Chondrocyte (in vitro differentiated cells): ENCODE measurements around the gene SNN. TPM values are rescaled to one million over a fixed set of nuclear protein-coding genes. Genes with fewer than 3 reads are reported as not detected.

Source experiments
- DNase-seq: peaks from one replicate; pipeline ENCODE4 v3.0.0; 2021; ENCODE audit warnings: mixed read lengths, low spot score
- H3K27ac Mint-ChIP-seq: one replicate; pipeline ENCODE4 v1.8.0; 2021; ENCODE audit warnings: mild to moderate bottlenecking, moderate library complexity, mixed read lengths; ENCODE audit not compliant: unreplicated experiment
- H3K27me3 Mint-ChIP-seq: 2 replicates; pipeline ENCODE4 v1.8.0; 2021; ENCODE audit warnings: low read depth, mixed read lengths
- H3K36me3 Mint-ChIP-seq: 2 replicates; pipeline ENCODE4 v1.8.0; 2021; ENCODE audit warnings: low read depth, mixed read lengths
- H3K4me1 Mint-ChIP-seq: 2 replicates; pipeline ENCODE4 v1.8.0; 2021; ENCODE audit warnings: low read depth, mild to moderate bottlenecking, mixed read lengths
- H3K4me3 Mint-ChIP-seq: one replicate; pipeline ENCODE4 v1.8.0; 2021; ENCODE audit warnings: mild to moderate bottlenecking, moderate library complexity, mixed read lengths; ENCODE audit not compliant: unreplicated experiment
- H3K9me3 Mint-ChIP-seq: 2 replicates; pipeline ENCODE4 v1.8.0; 2021; ENCODE audit warnings: low read depth, mixed read lengths
- CTCF ChIP-seq: fragments of 200-600 bp; sonication (generic); IDR thresholded peaks from 2 replicates; pipeline ENCODE4 v1.5.0; 2021; ENCODE audit warnings: antibody characterized with exemption, mild to moderate bottlenecking, moderate library complexity
- total RNA-seq: library from RNA; stranded (reverse); gene quantifications from 3 replicates; pipeline ENCODE4 v1.2.1, GENCODE V29; 2021

SNN gene
- total RNA-seq, 1 donor from 2014 or later, result 15.3 TPM

- no peaks in the 10 kb centered on the region for H3K27me3 Mint-ChIP-seq
- H3K4me1 Mint-ChIP-seq, result peaks cover 37% of the 10 kb centered on the region
- no peak for DNase-seq
- H3K36me3 Mint-ChIP-seq, result peaks cover 37% of the 10 kb centered on the region
- no peak for TF ChIP-seq CTCF
- H3K27ac Mint-ChIP-seq, result no peak overlapping the region
- no peak overlapping the region for H3K4me3 Mint-ChIP-seq
- H3K9me3 Mint-ChIP-seq, result no peaks in the 10 kb centered on the region
Measured at GRCh38 chr16:11688520-11688886, 20.2 kb downstream of the SNN start.

GRCh38 chr16:11689031-11689840, 21.0 kb downstream of the SNN start:
- DNase-seq, result no peak
- Mint-ChIP-seq H3K4me3 (no peak overlapping the region), H3K4me1 (peaks cover 32% of the 10 kb centered on the region), H3K27ac (no peak overlapping the region), H3K36me3 (peaks cover 34% of the 10 kb centered on the region), H3K9me3 (no peaks in the 10 kb centered on the region), H3K27me3 (no peaks in the 10 kb centered on the region)
- TF ChIP-seq CTCF, result no peak

GRCh38 chr16:11691235-11691634, 23.0 kb downstream of the SNN start:
- no peak for TF ChIP-seq CTCF
- Mint-ChIP-seq H3K27ac (no peak overlapping the region), H3K27me3 (no peaks in the 10 kb centered on the region), H3K4me3 (no peak overlapping the region), H3K4me1 (peaks cover 26% of the 10 kb centered on the region), H3K36me3 (peaks cover 38% of the 10 kb centered on the region), H3K9me3 (no peaks in the 10 kb centered on the region)
- no peak for DNase-seq

- Mint-ChIP-seq H3K4me1 (peaks cover 21% of the 10 kb centered on the region), H3K36me3 (peaks cover 40% of the 10 kb centered on the region), H3K9me3 (no peaks in the 10 kb centered on the region), H3K27ac (no peak overlapping the region), H3K4me3 (no peak overlapping the region), H3K27me3 (no peaks in the 10 kb centered on the region)
- DNase-seq, result no peak
- TF ChIP-seq CTCF, result no peak
Measured at GRCh38 chr16:11691771-11692170, 23.5 kb downstream of the SNN start.

GRCh38 chr16:11692171-11692570, 23.9 kb downstream of the SNN start:
- no peaks in the 10 kb centered on the region for H3K9me3 Mint-ChIP-seq
- no peak overlapping the region for H3K27ac Mint-ChIP-seq

More at GRCh38 chr16:11692171-11692570, 23.9 kb downstream of the SNN start:
- peaks cover 41% of the 10 kb centered on the region for H3K36me3 Mint-ChIP-seq
- H3K27me3 Mint-ChIP-seq, result no peaks in the 10 kb centered on the region
- peaks cover 17% of the 10 kb centered on the region for H3K4me1 Mint-ChIP-seq
- no peak for TF ChIP-seq CTCF
- no peak overlapping the region for H3K4me3 Mint-ChIP-seq
- DNase-seq, result no peak
